GM19043 (cell line): ENCODE measurements around the gene CIROP.

Experiments
- ATAC-seq: cut with Tn5 transposase; IDR thresholded peaks from one replicate; pipeline ENCODE4 v1.9.1; 2021; ENCODE audit warnings: low read depth; ENCODE audit not compliant: unreplicated experiment

Gene CIROP

DNA sequence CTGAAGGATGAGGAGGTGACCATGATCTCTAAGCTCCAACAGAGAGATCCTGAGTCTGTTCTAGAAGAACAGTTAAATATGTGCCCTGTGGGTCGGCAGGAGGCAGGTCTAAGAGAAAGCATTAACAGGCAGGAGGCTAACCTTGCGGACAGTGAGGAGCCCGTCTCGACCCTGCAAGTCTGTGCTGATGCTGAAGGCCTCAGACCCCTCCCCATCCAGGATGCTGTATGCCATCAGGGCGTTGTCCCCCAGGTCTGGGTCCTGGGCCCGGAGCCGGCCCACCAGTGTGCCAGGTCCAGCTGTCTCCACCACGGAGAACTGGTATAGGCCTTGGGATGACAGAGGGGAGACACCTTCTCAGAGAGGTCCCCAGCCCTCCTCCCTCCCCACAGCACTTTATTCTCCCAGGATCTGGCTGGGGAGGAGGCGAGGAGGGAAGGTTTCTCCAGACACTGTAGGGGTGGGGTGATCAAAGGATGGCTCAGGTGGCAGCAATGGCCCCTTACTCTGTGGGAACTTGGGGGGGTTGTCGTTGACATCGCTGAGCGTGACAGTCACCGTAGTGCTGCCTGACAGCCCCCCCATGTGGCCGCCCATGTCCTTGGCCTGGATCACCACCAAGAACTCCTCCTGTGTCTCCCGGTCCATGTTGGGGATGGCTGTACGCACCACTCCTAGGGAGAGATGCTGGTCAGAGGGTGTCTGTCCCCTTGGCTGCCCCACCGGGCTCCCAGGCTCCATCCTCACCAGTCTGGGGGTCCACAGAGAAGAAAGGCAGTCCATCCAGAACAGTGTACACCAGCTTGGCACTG lies 50.6 kb downstream of the CIROP start:
- no peak for ATAC-seq

DNA sequence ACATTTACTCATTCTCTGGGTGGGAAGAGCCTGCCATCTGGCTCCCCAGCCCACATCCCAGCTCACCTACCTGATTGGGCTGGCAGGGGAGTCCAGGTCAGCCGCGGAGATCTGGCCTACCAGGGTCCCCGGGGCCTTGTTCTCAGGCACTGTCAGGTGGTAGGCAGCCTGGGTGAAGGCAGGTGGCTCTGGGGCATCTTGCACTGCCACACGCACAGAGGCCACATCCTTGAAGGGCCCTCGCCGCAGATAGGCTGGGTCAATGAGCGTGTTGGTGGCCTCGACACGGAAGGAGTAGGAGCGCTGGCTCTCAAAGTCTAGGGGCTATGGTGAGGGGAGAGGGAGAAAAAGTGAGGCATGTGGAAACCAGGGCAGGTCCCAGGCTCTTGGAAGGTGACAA lies 51.4 kb downstream of the CIROP start:
- ATAC-seq = no peak

DNA sequence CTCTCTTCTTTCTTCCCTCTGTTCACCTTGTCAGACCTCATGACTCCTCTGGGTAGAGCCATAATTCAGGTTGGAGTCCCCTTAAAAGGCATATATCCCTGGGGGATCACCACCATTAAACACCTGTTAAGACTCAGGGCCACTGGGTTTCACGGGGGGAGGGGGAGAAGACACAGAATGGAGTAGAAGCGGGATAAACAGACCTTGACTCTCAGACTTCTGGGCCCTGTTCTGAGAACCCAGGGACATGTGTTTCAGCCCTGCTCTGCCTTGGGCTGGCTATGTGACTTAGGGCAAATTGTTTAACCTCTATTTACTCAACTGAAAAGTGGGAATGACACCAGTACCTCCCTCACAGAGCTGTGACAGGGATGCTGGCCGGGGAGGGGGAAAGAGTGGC lies 52.1 kb downstream of the CIROP start:
- ATAC-seq = no peak

DNA sequence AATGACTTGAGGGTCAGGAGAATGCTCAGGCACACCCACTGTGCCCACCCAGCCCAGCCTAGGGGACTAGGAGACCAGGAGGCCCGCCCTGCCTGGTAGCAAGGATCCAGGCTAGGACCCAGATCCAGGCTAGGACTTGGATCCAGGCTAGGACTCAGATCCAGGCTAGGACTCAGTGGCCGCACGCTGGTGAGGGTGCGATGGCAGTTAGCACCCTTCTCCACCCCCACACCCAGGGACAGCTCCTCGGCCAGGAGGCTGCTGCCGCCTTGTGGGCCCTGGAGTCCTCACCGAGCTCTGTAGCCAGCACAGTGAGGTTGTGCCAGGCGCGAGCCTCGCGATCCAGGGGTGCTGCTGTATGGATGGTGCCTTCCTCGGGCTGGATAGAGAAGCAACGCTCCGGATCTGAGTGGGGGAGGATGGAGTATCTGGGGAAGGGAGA lies 52.6 kb downstream of the CIROP start:
- no peak for ATAC-seq

DNA sequence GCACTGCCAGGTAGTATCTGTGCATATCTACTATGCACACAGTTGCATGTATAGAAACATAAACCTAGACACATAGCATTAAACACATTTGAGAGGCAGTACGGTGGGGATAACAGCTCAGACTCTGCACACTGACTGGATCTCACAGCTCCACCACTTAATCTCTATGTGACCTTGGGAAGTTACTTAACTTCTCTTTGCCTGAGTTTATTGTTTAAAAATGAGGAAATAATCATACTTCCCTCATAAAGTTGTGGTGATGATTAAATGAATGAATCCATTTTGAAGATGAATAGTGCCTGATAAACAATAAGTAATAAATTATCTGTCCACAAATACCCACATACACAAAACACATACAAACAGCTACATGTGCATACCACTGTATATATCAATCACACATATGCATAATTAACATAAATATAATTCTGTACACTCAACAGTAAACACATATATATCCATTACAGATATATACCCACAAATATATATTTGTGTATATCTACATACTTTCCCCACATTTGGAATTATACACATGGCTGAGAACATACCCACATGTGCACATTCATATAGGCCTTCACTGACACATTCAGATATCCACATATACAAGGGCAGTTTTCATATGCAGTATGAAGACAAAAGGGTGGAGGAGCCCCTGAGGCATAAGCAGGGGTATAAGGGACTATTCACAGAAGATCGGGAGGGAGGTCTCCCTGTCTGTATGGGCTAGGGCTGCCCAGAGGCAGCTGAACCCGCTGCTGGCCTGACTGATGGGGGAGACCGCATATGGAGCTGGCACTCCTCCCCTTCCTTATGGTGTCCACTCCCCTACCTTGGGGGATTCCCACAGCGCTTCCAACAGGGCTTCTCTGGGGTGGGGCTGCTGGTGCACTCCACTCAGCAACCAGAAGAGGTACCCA lies 53.4 kb downstream of the CIROP start:
- no peak for ATAC-seq
